Stimulated activated naive CD4-positive, alpha-beta T cell (primary cell): ENCODE data around the gene CCDC69.
"Not testable (repeated sequence)": the region's sequence is repeated elsewhere in the genome, so short reads cannot be mapped to it uniquely, and the experiment has no call there.

ENCODE experiments used
- DNase-seq, 6 experiments: peaks; one replicate each; lab custom pipeline; 2025; lab: John Stamatoyannopoulos, UW

CCDC69 gene

DNA sequence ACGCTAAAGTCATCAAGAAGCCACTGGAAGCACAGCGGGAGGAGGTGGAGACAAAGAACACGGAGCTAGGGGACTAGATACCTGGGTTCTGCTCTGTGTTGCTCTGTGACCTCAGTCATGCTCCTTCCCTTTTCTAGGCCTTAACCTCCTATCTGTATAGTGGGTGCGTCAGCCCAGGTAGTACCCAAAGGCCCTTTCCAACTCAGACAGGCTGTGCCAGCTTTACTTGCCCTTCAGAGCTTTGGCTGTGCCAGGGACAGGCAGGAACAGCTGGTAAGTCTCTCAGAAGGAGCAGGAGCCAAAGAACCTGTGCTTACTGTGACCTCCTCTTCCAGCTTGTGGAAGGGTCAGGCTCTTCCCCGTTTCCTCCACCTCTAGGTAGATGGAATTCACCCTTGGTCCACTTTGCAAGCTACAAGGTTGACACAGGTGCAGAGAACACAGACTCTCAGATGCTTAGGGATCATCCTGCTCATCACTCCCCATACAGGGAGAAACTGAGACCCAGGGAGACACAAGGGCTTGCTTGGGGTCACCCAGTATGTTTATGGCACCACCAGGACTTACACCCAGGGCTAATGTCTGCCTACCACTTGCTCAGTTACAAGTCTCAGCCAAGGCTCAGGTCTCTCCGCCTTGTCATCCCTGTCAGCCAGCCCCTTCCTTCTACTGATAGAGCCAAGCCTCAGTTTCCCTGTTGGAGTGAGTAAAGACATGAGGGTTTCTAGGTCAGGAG lies 1.7 kb downstream of the CCDC69 start:
- no peak for DNase-seq

- DNase-seq = no peak
Observed at GRCh38 chr5:151221574-151221973, 2.3 kb downstream of the CCDC69 start.

DNA sequence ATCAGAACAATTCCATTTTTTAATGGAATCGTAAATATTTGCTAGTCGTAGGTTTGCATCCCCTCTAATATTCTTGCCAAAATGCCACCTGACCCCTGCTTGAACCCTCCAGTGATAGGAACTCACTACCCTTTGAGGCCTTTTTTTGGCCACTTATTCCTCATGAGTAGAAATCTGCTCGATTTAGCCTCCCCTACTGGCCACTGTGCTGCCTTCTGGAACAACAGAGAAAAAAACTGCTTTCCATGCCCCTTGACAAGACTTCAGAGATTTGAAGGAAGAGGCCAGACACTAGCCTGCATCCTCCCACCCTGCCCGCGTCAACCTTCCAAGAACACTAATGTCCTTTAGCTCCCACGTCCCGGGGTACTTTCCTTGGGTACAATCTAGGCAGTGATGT lies 4.1 kb downstream of the CCDC69 start:
- no peak for DNase-seq

GRCh38 chr5:151219138-151219537 lies 4.8 kb downstream of the CCDC69 start:
- no peak for DNase-seq

GRCh38 chr5:151218177-151218576 lies 5.7 kb downstream of the CCDC69 start:
- no peak for DNase-seq

GRCh38 chr5:151216781-151217180 lies 7.1 kb downstream of the CCDC69 start:
- no peak for DNase-seq

GRCh38 chr5:151215546-151215880 lies 8.4 kb downstream of the CCDC69 start:
- no peak for DNase-seq

- DNase-seq = peak in 1 of 6 experiments; percentile 53
Observed at GRCh38 chr5:151214614-151215545, 9.0 kb downstream of the CCDC69 start.

DNA sequence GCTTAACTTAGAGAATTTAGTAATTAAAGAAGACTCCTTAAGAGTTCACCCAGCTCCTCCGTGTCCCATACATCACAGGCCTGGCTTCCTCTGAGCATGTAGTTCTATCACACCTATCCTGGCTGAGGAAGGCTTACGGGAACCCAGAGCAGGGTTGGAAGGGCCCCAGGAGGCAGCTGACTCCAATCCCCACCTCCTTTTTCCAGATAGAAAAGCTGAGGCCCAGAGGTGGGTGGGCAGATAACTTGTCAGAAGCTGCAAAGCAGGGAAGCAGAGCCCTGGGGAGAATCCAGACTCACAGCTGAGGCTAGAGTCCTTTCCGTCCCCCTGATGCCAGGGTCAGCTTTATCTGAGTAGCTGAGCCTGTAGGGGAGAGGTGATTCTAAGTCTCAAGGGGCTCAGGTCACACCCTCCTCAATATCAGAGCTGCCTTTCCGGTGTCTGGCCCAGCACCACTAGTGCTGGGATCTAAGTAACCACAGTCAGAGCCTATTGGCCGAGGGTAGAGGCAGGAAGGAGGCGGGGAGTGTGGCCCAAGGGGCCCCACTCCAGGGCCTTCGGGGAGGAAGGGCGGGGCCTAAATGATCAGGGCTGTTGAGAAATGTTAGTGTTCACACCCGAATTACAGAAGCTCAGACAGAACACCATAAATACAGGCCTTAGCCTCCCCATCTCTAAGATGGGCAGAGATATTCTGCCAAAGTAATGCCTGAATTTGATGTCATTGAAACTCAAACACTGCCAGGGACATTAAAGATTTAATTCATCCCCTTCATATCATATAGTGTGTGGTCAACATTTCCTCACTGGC lies 9.9 kb downstream of the CCDC69 start:
- peak; percentile 63 to 84 (median 77) for DNase-seq

GRCh38 chr5:151212406-151212798 lies 11.5 kb downstream of the CCDC69 start:
- DNase-seq = no peak

DNA sequence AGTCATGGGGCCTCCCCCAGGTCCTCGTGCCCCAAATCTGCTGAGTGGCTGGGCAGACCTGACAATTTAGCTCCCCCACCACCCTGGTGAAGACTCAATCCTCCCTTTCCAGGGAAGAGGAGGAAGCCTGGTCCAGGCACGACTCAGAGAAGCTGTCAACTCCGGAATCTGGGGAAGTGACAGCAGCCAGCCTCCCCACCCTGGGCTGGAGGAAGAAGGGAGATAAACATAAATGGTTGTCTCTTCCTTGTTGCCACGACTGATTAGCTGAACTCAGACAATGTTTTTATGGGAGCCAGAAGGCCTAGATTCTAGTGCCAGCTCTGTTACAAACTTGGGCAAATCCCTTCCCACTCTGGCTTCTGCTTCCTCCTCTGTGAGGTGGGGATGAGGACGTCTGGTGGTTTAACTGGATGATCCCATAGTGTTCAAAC lies 15.4 kb downstream of the CCDC69 start:
- no peak for DNase-seq

DNA sequence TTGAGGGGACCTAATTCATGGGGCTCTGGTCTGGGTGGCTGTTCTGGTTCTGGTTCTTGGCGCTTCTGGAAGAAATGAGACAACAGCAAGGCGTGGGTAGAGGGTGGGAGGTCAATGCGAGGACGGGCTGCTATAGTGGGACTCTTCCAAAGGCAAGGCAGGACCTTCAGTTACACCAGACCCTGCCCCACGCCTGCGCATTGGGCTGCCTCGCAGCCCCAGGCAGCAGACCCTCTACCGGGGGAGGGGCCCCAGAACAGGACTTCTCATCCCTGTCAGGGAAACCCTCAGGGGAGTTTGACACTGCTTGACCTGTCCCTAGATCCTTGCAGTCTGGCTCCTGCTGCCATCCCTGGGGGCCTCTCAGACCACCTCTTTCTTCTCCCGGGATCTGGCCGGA lies 18.5 kb downstream of the CCDC69 start:
- DNase-seq = no peak

DNA sequence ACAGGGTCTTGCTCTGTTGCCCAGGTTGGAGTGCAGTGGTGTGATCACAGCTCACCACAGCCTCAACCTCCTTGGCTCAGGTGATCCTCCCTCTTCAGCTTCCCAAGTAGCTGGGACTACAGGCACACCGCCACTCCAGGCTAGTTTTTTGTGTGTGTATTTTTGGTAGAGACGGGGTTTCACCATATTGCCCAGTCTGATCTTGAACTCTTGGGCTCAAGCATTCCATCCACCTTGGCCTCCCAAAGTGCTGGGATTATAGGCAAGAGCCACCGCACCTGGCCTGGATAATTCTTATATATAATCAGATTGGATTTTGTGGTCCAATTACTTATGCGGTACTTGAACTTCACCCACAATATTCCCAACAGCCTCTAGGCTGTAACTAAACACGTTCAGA lies 19.8 kb downstream of the CCDC69 start:
- no peak for DNase-seq

- DNase-seq = peak in 3 of 6 experiments; percentile 8 to 13 (median 9)
Observed at GRCh38 chr5:151202381-151203139, 21.3 kb downstream of the CCDC69 start.

- DNase-seq = no peak
Observed at GRCh38 chr5:151200913-151201595, 22.8 kb downstream of the CCDC69 start.

DNA sequence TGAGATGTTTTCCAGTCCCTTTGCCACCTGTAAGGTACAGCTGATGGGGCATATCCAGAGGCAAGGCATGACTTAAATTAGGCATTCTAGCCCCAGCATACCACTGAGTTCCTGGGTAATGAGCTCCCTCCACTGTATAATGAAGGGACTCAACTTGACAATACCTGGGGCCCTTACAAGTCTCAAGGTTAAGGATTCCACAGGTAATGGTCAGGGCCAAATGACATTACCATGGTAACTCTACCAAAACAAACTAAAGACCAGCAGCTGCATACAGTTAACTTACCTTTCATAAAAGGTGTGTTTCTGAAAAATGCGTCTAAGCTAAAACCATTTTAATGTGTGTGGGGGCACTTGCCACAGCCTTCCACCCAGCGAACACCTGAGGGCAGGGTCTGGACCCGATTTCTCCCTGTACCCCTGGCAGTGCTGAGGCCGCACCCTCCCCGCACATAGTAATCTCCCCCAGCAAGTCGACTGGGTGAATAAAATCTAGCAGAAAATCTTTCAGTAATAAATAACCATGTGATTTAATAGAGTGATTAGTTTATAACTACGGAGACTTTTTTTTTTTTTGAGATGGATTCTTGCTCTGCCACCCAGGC lies 24.2 kb downstream of the CCDC69 start:
- no peak for DNase-seq

GRCh38 chr5:151198861-151199260 lies 25.0 kb downstream of the CCDC69 start:
- DNase-seq = no peak

DNA sequence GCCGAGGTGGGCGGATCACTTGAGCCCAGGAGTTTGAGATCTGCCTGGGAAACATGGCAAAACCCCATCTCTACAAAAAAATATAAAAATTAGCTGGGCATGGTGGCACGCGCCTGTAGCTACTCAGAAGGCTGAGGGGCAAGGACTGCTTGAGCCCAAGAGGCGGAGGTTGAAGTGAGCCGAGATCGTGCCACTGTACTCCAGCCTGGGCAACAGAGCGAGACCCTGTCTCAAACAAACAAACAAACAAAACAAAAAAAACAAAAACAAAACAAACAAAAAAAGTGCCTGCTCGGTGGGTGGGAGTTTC lies 26.6 kb downstream of the CCDC69 start:
- not testable (repeated sequence) for DNase-seq

DNA sequence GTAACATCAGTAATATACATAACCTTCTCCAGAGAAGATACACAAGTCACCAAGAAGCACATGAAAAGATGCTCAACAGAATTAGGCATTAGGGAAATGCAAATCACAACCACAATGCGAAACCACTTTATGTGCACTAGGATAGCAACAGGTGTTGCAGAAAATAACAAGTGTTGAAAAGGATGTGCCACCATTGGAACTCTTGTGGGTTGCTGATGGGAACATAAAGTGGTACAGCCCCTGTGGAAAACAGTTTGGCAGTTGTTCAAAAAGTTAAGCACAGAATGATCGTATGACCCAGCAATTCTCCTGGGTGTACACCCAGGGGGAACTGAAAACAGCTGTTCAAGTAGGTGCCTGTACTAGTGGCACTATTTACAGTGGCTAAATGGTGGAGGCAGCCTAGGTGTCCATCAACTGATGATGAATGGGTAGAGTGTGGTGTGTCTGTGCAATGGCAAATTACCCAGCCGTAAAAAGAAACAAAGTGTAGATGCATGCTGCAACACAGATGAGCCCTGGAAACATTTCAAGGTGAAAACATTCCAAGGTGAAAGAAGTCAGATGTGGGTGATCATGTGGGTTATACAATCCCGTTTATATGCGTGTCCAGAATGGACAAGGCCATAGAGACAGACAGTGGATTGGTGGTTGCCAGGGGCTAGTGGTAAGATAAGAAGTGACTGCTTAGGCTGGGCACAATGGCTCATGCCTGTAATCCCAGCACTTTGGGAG lies 27.2 kb downstream of the CCDC69 start:
- DNase-seq = peak in 1 of 6 experiments; percentile 8

DNA sequence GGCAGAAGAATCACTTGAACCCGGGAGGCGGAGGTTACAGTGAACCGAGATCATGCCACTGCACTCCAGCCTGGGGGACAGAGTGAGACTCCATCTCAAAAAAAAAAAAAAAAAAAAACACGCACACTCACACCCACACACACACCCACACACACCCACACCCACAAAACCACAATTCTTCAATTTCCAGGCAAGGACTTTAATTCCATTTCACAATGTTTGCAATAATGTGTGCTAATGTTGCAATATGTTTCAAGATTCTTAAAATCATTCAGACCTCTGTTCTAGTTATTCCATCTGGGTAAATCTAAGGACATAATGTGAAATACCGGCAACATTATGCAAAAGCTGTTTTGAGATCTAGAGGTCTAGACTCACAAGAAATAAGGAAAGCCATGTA lies 28.3 kb downstream of the CCDC69 start:
- DNase-seq = no peak
